Heart right ventricle (tissue), 16 donors: ENCODE measurements around the gene PFKP. TPM values are rescaled to one million over a fixed set of nuclear protein-coding genes. Genes with fewer than 3 reads are reported as not detected.
A peak's percentile ranks its signal among the peaks of the same experiment; 100 is the strongest.

Experiments used
- ATAC-seq, 8 donors: fragments of 200-7000 bp; cut with Tn5 transposase; one replicate each; pipeline ENCODE4 v1.9.1; 2020; ENCODE audit warnings: mild to moderate bottlenecking in 8 of 8, moderate library complexity in 8 of 8, moderate number of reproducible peaks in 1 of 8
- DNase-seq, 2 donors: peaks; one replicate each; pipeline ENCODE4 v3.0.0-alpha.2; 2020
- H3K27ac ChIP-seq, 10 donors: fragments of 200-600 bp; sonication (generic) in 2 of 10; one replicate each; pipeline versions ENCODE4 v1.5.0 to v1.8.0; 2020 to 2022; ENCODE audit warnings: mild to moderate bottlenecking in 3 of 10
- H3K27me3 ChIP-seq, 7 donors: fragments of 200-600 bp; one replicate each; pipeline ENCODE4 v1.8.0; 2021 to 2022; ENCODE audit warnings: mild to moderate bottlenecking in 2 of 7
- H3K36me3 ChIP-seq, 9 donors: fragments of 200-600 bp; sonication (generic) in 1 of 9; one replicate each; pipeline versions ENCODE4 v1.5.0 to v1.8.0; 2020 to 2022; ENCODE audit warnings: mild to moderate bottlenecking in 2 of 9
- H3K4me1 ChIP-seq, 9 donors: fragments of 200-600 bp; sonication (generic) in 1 of 9; one replicate each; pipeline versions ENCODE4 v1.5.0 to v1.8.0; 2020 to 2022; ENCODE audit warnings: mild to moderate bottlenecking in 4 of 9
- H3K4me3 ChIP-seq, 10 donors: fragments of 200-600 bp; sonication (generic) in 2 of 10; one replicate each; pipeline versions ENCODE4 v1.5.0 to v1.8.0; 2020 to 2022; ENCODE audit warnings: mild to moderate bottlenecking in 7 of 10, moderate library complexity in 2 of 10
- H3K9me3 ChIP-seq, 11 donors: fragments of 200-600 bp in 10 of 11; sonication (generic) in 2 of 11; one replicate each; pipeline versions ENCODE4 v1.5.0 to v1.8.0; 2013 to 2022; ENCODE audit warnings: mild to moderate bottlenecking in 2 of 11, control low read depth in 1 of 11, moderate library complexity in 1 of 11
- CTCF ChIP-seq, 9 donors: fragments of 200-600 bp; sonication (generic) in 2 of 9; IDR thresholded peaks; one replicate each; pipeline versions ENCODE4 v1.5.0 to v1.8.0; 2021 to 2022; ENCODE audit warnings: antibody characterized with exemption in 9 of 9, mild to moderate bottlenecking in 5 of 9, moderate library complexity in 1 of 9
- WGBS, 2 donors: extraction: QIAGEN DNeasy Blood & Tissue Kit; methylation state at CpG; one replicate each; pipeline ENCODE4 v1.1.7; 2013; ENCODE audit warnings: inconsistent platforms in 1 of 2; 5-methylcytosine and 5-hydroxymethylcytosine counted together
- intact Hi-C, 10 donors: fragments of 100-400 bp; cut with DNase I; formaldehyde crosslinking; loops; one replicate each; pipeline versions ENCODE4 v1.11.1 to v1.14.2; 2022
- polyA plus RNA-seq, 2 donors: library from polyadenylated mRNA; stranded (reverse); fragments of 200-250 nt; gene quantifications; one replicate each; pipeline ENCODE4 v1.2.3, GENCODE V29; 2013
- total RNA-seq, 10 donors: library from RNA; stranded (reverse); fragmentation: NEBNext Ultra II Directional in 3 of 10; extraction: Animal tissue kit (Norgen Biotek cat#: 25700) in 3 of 10; gene quantifications; one replicate each; pipeline versions ENCODE4 v1.2.1 to v1.2.4, GENCODE V29; 2021 to 2023
- donor health status: Arrhythmogenic right ventricular cardiomyopathy.
- donor health status: ischemic (EF 13 %, LVEDD 7.1; RV severe dilation, severe dysfunction).
- donor health status: healthy with polysubstance abuse.
- donor health status: DM: no; HTN: yes; CAD: no.
- donor health status: DM: no; HTN: no; CAD: no.
- donor health status: ischemic (EF 25% LVEDD 6.9; RV normal size, moderate dysfunction).
- donor health status: ischemic (EF 25% LVEDD 5.7; RV mildly dilated, moderate dysfunction).
- donor health status: healthy.
- donor health status: DM: yes; HTN: yes; CAD: no.
- donor health status: Ischemic cardiomyopathy.
- donor health status: ischemic (EF 35%, LVEDD 5.7; RV mildly dilated, moderate dysfunction).
- donor health status: nonischemic (EF 11% LVEDD 7.7; RV severe dilation, severe dysfunction).
- donor health status: DM: yes; HTN: yes; CAD: no.
- donor health status: PGD.
- donor health status: ischemic (EF 29% LVEDD 5.4; RV normal size, mild dysfunction).
- donor health status: nonischemic (EF 23%, LVEDD 6.1; RV moderate dilation, normal function).

PFKP gene
- total and polyA plus RNA-seq, 12 donors: 68.3 to 316 (median 220) TPM

- DNase-seq (no peak), ATAC-seq (peak in 1 of 8 donors; percentile 29)
- H3K9me3 ChIP-seq: no peaks in the 10 kb centered on the region
- H3K27ac ChIP-seq: peak overlapping the region in 1 of 10 donors; percentile 48
- H3K27me3 ChIP-seq: no peaks in the 10 kb centered on the region
- no peak for TF ChIP-seq CTCF (IDR thresholded peaks at IDR 0.05)
- peaks cover 0 to 30% (median 13%) of the 10 kb centered on the region in 9 donors for H3K4me1 ChIP-seq
- H3K36me3 ChIP-seq: peaks cover 0 to 32% (median 0%) of the 10 kb centered on the region in 9 donors
- 54 to 63% methylated on average over 19 to 20 of the region's 20 CpGs for WGBS, 2 donors
- H3K4me3 ChIP-seq: no peak overlapping the region
- intact Hi-C loops: no loop called here
These were observed 18.6 kb downstream of the PFKP start for GRCh38 chr10:3085785-3086567.

GRCh38 chr10:3090388-3090787 lies 23.0 kb downstream of the PFKP start:
- peaks cover 0 to 10% (median 0%) of the 10 kb centered on the region in 9 donors for H3K36me3 ChIP-seq
- DNase-seq (no peak), ATAC-seq (no peak)
- peak overlapping the region in 4 of 10 donors; percentile 5 to 69 (median 55) for H3K27ac ChIP-seq
- no peaks in the 10 kb centered on the region for H3K9me3 ChIP-seq
- H3K27me3 ChIP-seq: no peaks in the 10 kb centered on the region
- intact Hi-C loops: no loop called here
- no peak for TF ChIP-seq CTCF (IDR thresholded peaks at IDR 0.05)
- H3K4me3 ChIP-seq: no peak overlapping the region
- 62 to 80% methylated on average over 12 of the region's 12 CpGs for WGBS, 2 donors
- H3K4me1 ChIP-seq: peaks cover 0 to 56% (median 38%) of the 10 kb centered on the region in 9 donors

GRCh38 chr10:3090914-3091787 lies 23.8 kb downstream of the PFKP start:
- peak; percentile 61 for DNase-seq
- 42 to 51% methylated on average over 17 of the region's 17 CpGs for WGBS, 2 donors

More at GRCh38 chr10:3090914-3091787, 23.8 kb downstream of the PFKP start:
- Histone ChIP-seq H3K27ac (peak overlapping the region in 6 of 10 donors; percentile 7 to 69 (median 45)), H3K4me3 (no peak overlapping the region), H3K9me3 (no peaks in the 10 kb centered on the region), H3K27me3 (no peaks in the 10 kb centered on the region), H3K4me1 (peaks cover 2 to 59% (median 46%) of the 10 kb centered on the region in 9 donors), H3K36me3 (peaks cover 0 to 10% (median 0%) of the 10 kb centered on the region in 9 donors)
- intact Hi-C loops: no loop called here
- peak; percentile 43 to 73 (median 60) for ATAC-seq
- TF ChIP-seq CTCF (IDR thresholded peaks at IDR 0.05): peak in 3 of 9 donors; percentile 12 to 27 (median 18)
